RWPE2 (cell line): ENCODE measurements around the gene KDM6B.
"Not testable (repeated sequence)": the region's sequence is repeated elsewhere in the genome, so short reads cannot be mapped to it uniquely, and the experiment has no call there.

Source experiments
- ATAC-seq: fragments of 200-7000 bp; cut with Tn5 transposase; 3 replicates; pipeline ENCODE4 v1.9.1; 2021; ENCODE audit warnings: low read depth
- DNase-seq: peaks from one replicate; pipeline ENCODE4 v3.0.0-alpha.2; 2020; ENCODE audit warnings: low spot score
- H3K27ac ChIP-seq: fragments of 450-650 bp; 2 replicates; pipeline ENCODE4 v1.5.1; 2017; ENCODE audit warnings: mild to moderate bottlenecking; ENCODE audit not compliant: poor library complexity, severe bottlenecking
- H3K27me3 ChIP-seq: fragments of 250-450 bp; sonication (Bioruptor Pico); 2 replicates; pipeline ENCODE4 v1.5.1; 2021; ENCODE audit warnings: mild to moderate bottlenecking, moderate library complexity; ENCODE audit not compliant: insufficient read depth, poor library complexity, severe bottlenecking
- H3K36me3 ChIP-seq: fragments of 250-450 bp; sonication (Bioruptor Pico); 2 replicates; pipeline ENCODE4 v1.5.1; 2020; ENCODE audit warnings: low read depth, mild to moderate bottlenecking, moderate library complexity
- H3K4me1 ChIP-seq: fragments of 250-450 bp; sonication (Bioruptor Pico); 2 replicates; pipeline ENCODE4 v1.5.1; 2021; ENCODE audit warnings: mild to moderate bottlenecking, moderate library complexity; ENCODE audit not compliant: insufficient read depth, poor library complexity, severe bottlenecking
- H3K4me3 ChIP-seq: fragments of 250-450 bp; sonication (Bioruptor Pico); 2 replicates; pipeline ENCODE4 v1.5.1; 2021; ENCODE audit warnings: mild to moderate bottlenecking, moderate library complexity; ENCODE audit not compliant: severe bottlenecking
- H3K9me3 ChIP-seq: fragments of 250-450 bp; sonication (Bioruptor Pico); 2 replicates; pipeline ENCODE4 v1.5.1; 2021; ENCODE audit warnings: mild to moderate bottlenecking, moderate library complexity; ENCODE audit not compliant: severe bottlenecking
- CTCF ChIP-seq: fragments of 450-650 bp; IDR thresholded peaks from one replicate; pipeline ENCODE4 v1.5.1; 2017; ENCODE audit warnings: mild to moderate bottlenecking, moderate library complexity; ENCODE audit not compliant: poor library complexity, severe bottlenecking

KDM6B gene

DNA sequence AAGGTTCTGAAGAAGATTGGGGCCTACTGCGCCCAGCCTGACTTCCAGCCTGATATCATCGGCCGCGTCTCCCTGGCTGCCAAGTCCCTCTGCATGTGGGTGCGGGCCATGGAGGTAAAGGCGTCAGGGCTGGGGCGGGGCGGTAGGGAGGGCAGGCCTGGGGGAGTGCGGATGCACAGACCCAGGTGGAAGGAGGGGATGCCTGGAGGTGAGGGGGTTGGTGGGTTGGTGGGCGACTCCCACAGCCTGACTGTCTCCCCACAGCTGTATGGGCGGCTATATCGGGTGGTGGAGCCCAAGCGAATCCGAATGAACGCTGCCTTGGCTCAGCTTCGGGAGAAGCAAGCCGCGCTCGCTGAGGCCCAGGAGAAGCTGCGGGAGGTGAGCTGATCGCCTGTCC lies 26.8 kb upstream of the KDM6B start:
- Histone ChIP-seq H3K27ac (no peak overlapping the region), H3K9me3 (no peaks in the 10 kb centered on the region), H3K36me3 (no peaks in the 10 kb centered on the region), H3K27me3 (no peaks in the 10 kb centered on the region), H3K4me1 (peaks cover 30% of the 10 kb centered on the region), H3K4me3 (no peak overlapping the region)
- ATAC-seq: no peak
- DNase-seq: no peak
- TF ChIP-seq CTCF: no peak

DNA sequence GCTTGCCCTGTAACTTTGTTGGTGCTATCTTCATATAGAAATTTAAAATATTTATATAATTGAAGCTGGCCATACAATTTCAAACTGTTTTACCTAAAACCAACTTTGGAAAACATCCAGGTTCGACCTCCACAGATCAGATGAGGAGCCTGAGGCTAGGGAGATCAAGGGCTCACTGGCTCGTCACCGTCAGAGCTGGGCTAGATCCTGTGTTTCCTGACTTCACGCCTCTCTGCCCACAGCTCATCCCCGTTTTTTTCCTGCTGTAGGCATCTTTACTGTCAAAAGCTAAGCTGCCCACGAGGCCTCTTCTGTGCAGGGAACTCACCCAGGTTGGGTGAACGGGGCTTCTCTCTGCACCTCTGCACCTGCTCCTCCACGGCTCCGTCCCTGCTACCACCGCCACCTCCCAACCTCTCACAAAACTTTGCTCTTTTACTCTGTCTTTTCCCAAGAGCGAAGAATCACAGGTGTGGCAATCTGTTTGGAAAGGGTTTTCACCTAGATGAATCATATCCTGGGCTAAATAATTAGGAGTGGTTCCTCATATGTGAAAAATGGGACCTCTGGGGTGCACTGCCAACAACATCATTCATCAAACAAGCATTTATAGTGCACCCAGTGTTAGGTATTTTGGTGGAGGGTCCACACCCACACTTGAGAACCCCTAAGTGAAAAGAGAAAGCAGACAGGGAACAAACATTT lies 24.8 kb upstream of the KDM6B start:
- no peaks in the 10 kb centered on the region for H3K36me3 ChIP-seq
- ATAC-seq: peak; percentile 93
- no peak overlapping the region for H3K4me3 ChIP-seq
- DNase-seq: no peak
- peak overlapping the region; percentile 85 for H3K27ac ChIP-seq
- no peaks in the 10 kb centered on the region for H3K9me3 ChIP-seq
- H3K4me1 ChIP-seq: peaks cover 22% of the 10 kb centered on the region
- no peak for TF ChIP-seq CTCF
- no peaks in the 10 kb centered on the region for H3K27me3 ChIP-seq

GRCh38 chr17:7809791-7810343 lies 24.1 kb upstream of the KDM6B start:
- not testable (repeated sequence) for ATAC-seq

GRCh38 chr17:7811251-7811650 lies 22.8 kb upstream of the KDM6B start:
- H3K4me1 ChIP-seq: peaks cover 19% of the 10 kb centered on the region
- peak overlapping the region; percentile 85 for H3K27ac ChIP-seq
- H3K9me3 ChIP-seq: no peaks in the 10 kb centered on the region
- DNase-seq (no peak), ATAC-seq (no peak)
- no peak overlapping the region for H3K4me3 ChIP-seq
- TF ChIP-seq CTCF: no peak
- H3K27me3 ChIP-seq: no peaks in the 10 kb centered on the region
- H3K36me3 ChIP-seq: no peaks in the 10 kb centered on the region

More at GRCh38 chr17:7809791-7810343, 24.1 kb upstream of the KDM6B start:
- not testable (repeated sequence) for H3K36me3 ChIP-seq, H3K27me3 ChIP-seq, H3K4me3 ChIP-seq, DNase-seq, H3K9me3 ChIP-seq
- H3K4me1 ChIP-seq: peaks cover 19% of the 10 kb centered on the region
- H3K27ac ChIP-seq: peak overlapping the region; percentile 85

GRCh38 chr17:7814969-7815368 lies 19.0 kb upstream of the KDM6B start:
- H3K4me3 ChIP-seq: no peak overlapping the region
- no peak overlapping the region for H3K27ac ChIP-seq
- H3K4me1 ChIP-seq: peaks cover 2% of the 10 kb centered on the region
- DNase-seq (no peak), ATAC-seq (no peak)
- H3K9me3 ChIP-seq: no peaks in the 10 kb centered on the region
- no peaks in the 10 kb centered on the region for H3K27me3 ChIP-seq
- H3K36me3 ChIP-seq: no peaks in the 10 kb centered on the region
- no peak for TF ChIP-seq CTCF
